Measurements from ENCODE around the gene FBLL1.
A peak's percentile ranks its signal among the peaks of the same experiment; 100 is the strongest.
"Not testable (repeated sequence)": the region's sequence is repeated elsewhere in the genome, so short reads cannot be mapped to it uniquely, and the experiment has no call there.

Gene FBLL1

DNA sequence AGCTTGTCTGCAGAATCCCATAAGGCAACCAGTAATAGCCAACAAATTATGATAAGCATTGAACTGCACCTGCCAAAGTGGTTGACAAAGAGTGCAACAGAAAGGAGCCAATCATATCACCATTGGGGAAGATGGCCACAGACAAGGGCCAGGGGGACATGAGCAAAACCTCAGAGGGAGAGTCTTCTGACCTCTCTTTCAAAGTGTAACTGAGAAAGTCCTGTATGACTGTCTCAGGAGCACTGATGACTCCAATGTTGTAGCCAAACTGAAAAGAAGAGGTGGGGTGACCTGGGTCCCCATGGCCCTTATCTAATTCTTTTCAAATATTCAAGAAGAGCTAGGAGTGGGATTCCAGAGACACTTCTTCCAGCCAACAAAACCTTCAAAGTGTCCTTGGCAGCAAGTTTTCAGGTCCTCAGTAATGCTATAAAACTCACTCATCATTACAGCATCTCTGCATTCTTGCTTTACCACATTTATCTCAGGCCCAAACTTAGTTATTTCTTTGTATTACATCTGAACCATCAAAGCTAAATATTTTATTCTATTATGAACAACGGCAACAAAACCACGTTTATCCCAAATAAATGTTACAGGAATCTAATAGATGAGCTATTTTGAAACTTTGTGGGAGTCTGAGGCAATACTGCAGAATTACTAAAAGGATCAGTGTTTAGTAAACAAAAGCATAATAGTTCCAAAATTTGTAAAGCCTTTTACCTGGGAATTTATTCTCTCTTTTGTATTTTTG, 24.4 kb downstream of the FBLL1 start:
- Histone ChIP-seq H3K9ac (ENCODE audit: low read length) (no peak overlapping the region), H3K36me3 (ENCODE audit: control insufficient read depth, insufficient read depth, low read length, severe bottlenecking) (peaks cover 70% of the 10 kb centered on the region)
- no peak for DNase-seq (ENCODE audit: low read depth)

DNA sequence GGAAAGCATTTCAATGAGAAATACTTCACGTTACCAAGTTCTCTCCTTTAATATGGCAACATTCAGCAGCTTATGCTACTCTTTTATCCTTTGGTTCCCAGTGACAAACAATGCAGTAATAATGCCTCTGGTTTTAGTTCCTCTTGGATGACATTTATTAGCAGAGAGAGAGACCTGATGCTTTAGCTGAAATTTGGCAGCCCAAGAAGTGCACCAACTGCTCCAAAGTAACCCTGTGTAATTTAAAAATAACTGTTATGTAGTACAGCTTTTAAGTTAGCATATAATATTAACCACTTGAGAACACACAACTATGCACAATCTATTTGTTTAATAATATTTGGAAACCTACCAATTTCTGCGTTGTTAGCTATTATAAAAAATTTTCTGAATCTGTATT, 28.3 kb downstream of the FBLL1 start:
- H3K27me3 ChIP-seq (replicated peaks; ENCODE audit: control insufficient read depth, insufficient read depth, low read length), result no peaks in the 10 kb centered on the region
- peaks cover 13% of the 10 kb centered on the region for H3K4me1 ChIP-seq (ENCODE audit: control insufficient read depth, insufficient read depth, low read length)
- no peak for DNase-seq (ENCODE audit: low read depth)
- H3K9me3 ChIP-seq (ENCODE audit: control insufficient read depth, low read length), result no peaks in the 10 kb centered on the region
- H3K4me3 ChIP-seq (ENCODE audit: low read length), result no peak overlapping the region
- H3K36me3 ChIP-seq (ENCODE audit: control insufficient read depth, insufficient read depth, low read length, severe bottlenecking), result peaks cover 82% of the 10 kb centered on the region
- no peak overlapping the region for H3K9ac ChIP-seq (ENCODE audit: low read length)

More for the DNA sequence above, 24.4 kb downstream of the FBLL1 start:
- Histone ChIP-seq H3K9me3 (ENCODE audit: control insufficient read depth, low read length) (no peaks in the 10 kb centered on the region), H3K4me1 (ENCODE audit: control insufficient read depth, insufficient read depth, low read length) (peaks cover 11% of the 10 kb centered on the region), H3K4me3 (ENCODE audit: low read length) (no peak overlapping the region), H3K27me3 (replicated peaks; ENCODE audit: control insufficient read depth, insufficient read depth, low read length) (no peaks in the 10 kb centered on the region)

DNA sequence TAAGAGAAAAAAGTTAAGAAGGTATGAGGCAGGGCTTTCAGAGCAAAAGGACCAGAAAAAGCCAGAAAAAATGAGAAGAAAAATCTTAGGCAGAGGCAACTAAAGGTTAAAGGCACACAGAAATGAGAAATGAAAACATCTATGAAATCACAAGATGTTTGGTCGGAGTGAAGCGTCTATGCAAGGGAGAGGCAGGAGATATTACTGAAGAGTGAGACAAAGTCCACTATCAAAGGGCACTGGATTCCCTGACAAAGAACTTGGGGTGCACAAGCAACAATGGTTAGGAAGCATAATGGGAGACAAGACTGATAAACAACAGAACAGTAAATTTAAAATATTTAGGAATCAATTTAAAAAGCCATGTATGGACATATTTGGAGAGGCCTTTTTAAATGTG, 33.2 kb downstream of the FBLL1 start:
- no peak overlapping the region for H3K9ac ChIP-seq (ENCODE audit: low read length)
- H3K36me3 ChIP-seq (ENCODE audit: control insufficient read depth, insufficient read depth, low read length, severe bottlenecking), result peaks cover 95% of the 10 kb centered on the region
- H3K27me3 ChIP-seq (replicated peaks; ENCODE audit: control insufficient read depth, insufficient read depth, low read length), result no peaks in the 10 kb centered on the region
- no peak overlapping the region for H3K4me3 ChIP-seq (ENCODE audit: low read length)
- H3K4me1 ChIP-seq (ENCODE audit: control insufficient read depth, insufficient read depth, low read length), result peaks cover 10% of the 10 kb centered on the region
- DNase-seq (ENCODE audit: low read depth), result no peak
- H3K9me3 ChIP-seq (ENCODE audit: control insufficient read depth, low read length), result no peaks in the 10 kb centered on the region

DNA sequence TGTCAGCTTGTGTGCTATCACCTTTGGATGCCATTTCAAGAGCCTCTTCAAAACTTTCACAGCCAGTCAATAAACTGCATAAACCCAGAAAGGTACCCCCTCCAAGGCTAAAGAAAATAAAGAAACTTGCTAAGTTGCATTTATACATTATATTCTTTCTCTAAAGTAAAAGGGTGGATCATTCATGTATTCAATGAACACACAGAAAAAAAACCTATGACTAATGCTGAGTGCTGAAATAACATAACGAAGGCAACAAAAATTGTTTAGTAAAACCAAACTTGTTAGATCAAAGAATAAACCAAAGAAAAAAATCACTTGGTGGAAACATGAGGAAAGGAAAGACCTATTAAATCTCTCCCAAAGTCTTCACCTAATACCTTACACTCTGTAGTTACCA, 34.9 kb downstream of the FBLL1 start:
- no peak overlapping the region for H3K4me3 ChIP-seq (ENCODE audit: low read length)
- peaks cover 95% of the 10 kb centered on the region for H3K36me3 ChIP-seq (ENCODE audit: control insufficient read depth, insufficient read depth, low read length, severe bottlenecking)
- no peak overlapping the region for H3K9ac ChIP-seq (ENCODE audit: low read length)
- no peaks in the 10 kb centered on the region for H3K27me3 ChIP-seq (replicated peaks; ENCODE audit: control insufficient read depth, insufficient read depth, low read length)
- peaks cover 10% of the 10 kb centered on the region for H3K4me1 ChIP-seq (ENCODE audit: control insufficient read depth, insufficient read depth, low read length)
- H3K9me3 ChIP-seq (ENCODE audit: control insufficient read depth, low read length), result no peaks in the 10 kb centered on the region
- no peak for DNase-seq (ENCODE audit: low read depth)

DNA sequence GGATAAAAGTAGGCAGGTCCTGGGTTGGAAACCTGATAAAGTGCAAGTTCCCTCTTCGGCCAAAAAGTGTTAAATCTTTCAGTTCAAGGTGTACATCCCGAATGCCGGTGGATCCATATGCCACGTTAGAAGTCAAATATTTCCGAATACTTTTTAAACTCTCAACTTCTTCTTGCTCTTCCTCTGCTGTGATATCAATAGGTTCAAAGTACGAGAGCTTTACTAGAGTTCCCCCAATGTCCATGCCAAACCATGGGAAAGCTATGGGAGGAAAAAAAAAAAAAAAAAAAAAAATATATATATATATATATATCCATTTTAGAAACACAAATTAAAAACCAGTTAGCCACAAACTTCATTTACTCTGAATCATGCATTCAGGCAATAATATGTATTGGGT, 39.6 kb downstream of the FBLL1 start:
- Histone ChIP-seq H3K9me3 (ENCODE audit: control insufficient read depth, low read length) (no peaks in the 10 kb centered on the region), H3K9ac (ENCODE audit: low read length) (no peak overlapping the region), H3K4me1 (ENCODE audit: control insufficient read depth, insufficient read depth, low read length) (peaks cover 6% of the 10 kb centered on the region), H3K4me3 (ENCODE audit: low read length) (no peak overlapping the region), H3K27me3 (replicated peaks; ENCODE audit: control insufficient read depth, insufficient read depth, low read length) (no peaks in the 10 kb centered on the region), H3K36me3 (ENCODE audit: control insufficient read depth, insufficient read depth, low read length, severe bottlenecking) (peaks cover 53% of the 10 kb centered on the region)
- no peak for DNase-seq (ENCODE audit: low read depth)

DNA sequence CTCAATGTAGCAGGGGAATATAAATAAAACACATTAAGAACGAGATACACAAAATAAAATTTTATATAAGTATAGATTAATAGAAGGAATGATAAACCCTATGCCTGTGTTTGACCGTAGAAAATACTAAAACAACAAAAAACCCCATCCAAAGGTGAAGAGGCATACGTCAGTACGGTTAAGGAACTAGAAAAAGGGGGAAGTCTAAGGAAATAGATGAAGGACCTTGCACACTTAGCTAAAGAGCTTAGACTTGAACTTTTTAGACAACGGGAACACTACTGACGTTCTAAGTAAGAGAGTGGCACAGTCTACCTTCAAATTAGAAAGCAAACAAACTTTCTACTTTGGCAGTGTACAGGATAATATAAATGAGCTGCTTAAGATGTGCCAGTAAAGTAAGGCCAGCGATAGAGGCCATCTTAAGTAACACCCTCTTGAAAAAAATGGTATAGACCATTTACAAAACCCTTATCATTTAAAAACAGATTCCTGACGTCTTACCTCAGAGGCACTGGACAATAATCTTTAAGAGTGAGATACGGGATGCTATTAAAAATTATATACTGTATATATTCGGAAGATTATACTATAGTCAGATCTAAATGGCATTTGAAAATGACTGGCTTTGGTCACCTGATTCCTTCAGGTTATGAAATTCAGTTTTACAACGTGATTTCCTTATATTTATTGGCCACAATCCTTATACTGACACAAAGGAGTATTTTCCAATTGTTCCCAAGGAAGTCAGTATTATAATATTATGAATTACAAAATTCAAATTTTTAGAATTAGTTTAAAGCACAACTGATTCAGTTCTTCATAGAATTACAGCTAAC, 41.6 kb downstream of the FBLL1 start:
- H3K27me3 ChIP-seq (replicated peaks; ENCODE audit: control insufficient read depth, insufficient read depth, low read length), result no peaks in the 10 kb centered on the region
- peaks cover 16% of the 10 kb centered on the region for H3K4me1 ChIP-seq (ENCODE audit: control insufficient read depth, insufficient read depth, low read length)
- H3K36me3 ChIP-seq (ENCODE audit: control insufficient read depth, insufficient read depth, low read length, severe bottlenecking), result peaks cover 35% of the 10 kb centered on the region
- DNase-seq (ENCODE audit: low read depth), result no peak
- no peak overlapping the region for H3K4me3 ChIP-seq (ENCODE audit: low read length)
- H3K9me3 ChIP-seq (ENCODE audit: control insufficient read depth, low read length), result no peaks in the 10 kb centered on the region
- H3K9ac ChIP-seq (ENCODE audit: low read length), result no peak overlapping the region

DNA sequence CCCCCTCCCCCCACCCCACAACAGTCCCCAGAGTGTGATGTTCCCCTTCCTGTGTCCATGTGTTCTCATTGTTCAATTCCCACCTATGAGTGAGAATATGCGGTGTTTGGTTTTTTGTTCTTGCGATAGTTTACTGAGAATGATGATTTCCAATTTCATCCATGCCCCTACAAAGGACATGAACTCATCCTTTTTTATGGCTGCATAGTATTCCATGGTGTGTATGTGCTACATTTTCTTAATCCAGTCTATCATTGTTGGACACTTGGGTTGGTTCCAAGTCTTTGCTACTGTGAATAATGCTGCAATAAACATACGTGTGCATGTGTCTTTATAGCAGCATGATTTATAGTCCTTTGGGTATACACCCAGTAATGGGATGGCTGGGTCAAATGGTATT, 44.6 kb downstream of the FBLL1 start:
- not testable (repeated sequence) for H3K9ac ChIP-seq (ENCODE audit: low read length); H3K9me3 ChIP-seq (ENCODE audit: control insufficient read depth, low read length); DNase-seq (ENCODE audit: low read depth); H3K36me3 ChIP-seq (ENCODE audit: control insufficient read depth, insufficient read depth, low read length, severe bottlenecking); H3K27me3 ChIP-seq (replicated peaks; ENCODE audit: control insufficient read depth, insufficient read depth, low read length); H3K4me3 ChIP-seq (ENCODE audit: low read length)
- H3K4me1 ChIP-seq (ENCODE audit: control insufficient read depth, insufficient read depth, low read length), result peaks cover 32% of the 10 kb centered on the region

DNA sequence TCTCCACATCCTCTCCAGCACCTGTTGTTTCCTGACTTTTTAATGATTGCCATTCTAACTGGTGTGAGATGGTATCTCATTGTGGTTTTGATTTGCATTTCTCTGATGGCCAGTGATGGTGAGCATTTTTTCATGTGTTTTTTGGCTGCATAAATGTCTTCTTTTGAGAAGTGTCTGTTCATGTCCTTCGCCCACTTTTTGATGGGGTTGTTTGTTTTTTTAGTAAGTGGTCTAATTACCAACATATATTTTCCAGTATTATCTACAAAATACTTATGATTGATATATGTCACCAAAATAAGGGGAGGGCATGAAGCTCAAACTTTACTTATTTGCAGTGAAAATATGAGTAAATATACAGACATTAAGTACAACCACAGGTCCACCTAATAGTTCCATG, 45.1 kb downstream of the FBLL1 start:
- not testable (repeated sequence) for H3K36me3 ChIP-seq (ENCODE audit: control insufficient read depth, insufficient read depth, low read length, severe bottlenecking); H3K9me3 ChIP-seq (ENCODE audit: control insufficient read depth, low read length); H3K4me3 ChIP-seq (ENCODE audit: low read length); H3K27me3 ChIP-seq (replicated peaks; ENCODE audit: control insufficient read depth, insufficient read depth, low read length); H3K9ac ChIP-seq (ENCODE audit: low read length); DNase-seq (ENCODE audit: low read depth)
- peaks cover 32% of the 10 kb centered on the region for H3K4me1 ChIP-seq (ENCODE audit: control insufficient read depth, insufficient read depth, low read length)

DNA sequence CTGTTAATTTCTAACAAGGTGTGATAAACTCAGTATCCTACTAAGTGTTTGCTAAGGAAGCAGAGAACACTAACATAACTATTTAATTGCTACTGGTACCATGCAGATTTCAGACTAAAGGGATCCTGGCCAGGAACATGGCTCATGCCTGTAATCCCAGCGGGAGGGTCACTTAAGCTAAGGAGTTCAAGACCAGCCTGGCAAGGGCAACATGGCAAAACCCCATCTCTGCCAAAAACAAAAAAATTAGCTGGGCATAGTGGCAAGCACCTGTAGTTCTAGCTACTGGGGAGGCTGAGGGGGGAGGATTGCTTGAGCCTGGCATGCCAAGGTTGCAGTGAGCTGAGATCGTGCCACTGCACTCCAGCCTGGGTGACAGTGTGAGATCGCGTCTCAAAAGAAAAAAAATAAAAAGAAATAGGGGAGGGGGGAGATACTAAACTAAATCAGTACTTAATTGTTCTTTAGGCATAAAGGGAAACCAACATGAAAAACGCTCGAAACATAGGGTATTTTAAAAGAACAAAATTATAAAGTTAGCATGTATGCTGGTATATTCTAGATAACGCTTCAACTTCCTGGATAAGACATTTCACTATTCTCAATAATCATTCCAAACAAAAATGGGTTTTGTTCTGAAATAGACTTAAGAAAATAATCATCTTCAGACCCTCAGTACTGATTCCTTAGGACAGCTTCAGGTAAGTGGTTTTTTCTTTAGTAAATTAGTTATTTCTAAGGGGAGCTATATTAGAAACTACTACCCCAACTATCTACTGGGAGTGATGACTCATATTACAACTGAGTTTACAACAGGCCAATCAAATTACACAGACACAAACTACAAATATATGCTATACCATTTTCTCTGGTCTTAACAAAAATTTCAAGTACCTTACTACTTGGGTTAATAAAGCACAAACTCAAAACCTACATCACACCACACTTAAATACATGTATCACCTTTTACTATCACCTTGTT, 46.6 kb downstream of the FBLL1 start:
- Histone ChIP-seq H3K36me3 (ENCODE audit: control insufficient read depth, insufficient read depth, low read length, severe bottlenecking) (no peaks in the 10 kb centered on the region), H3K9ac (ENCODE audit: low read length) (no peak overlapping the region)
- no peak for DNase-seq (ENCODE audit: low read depth)

DNA sequence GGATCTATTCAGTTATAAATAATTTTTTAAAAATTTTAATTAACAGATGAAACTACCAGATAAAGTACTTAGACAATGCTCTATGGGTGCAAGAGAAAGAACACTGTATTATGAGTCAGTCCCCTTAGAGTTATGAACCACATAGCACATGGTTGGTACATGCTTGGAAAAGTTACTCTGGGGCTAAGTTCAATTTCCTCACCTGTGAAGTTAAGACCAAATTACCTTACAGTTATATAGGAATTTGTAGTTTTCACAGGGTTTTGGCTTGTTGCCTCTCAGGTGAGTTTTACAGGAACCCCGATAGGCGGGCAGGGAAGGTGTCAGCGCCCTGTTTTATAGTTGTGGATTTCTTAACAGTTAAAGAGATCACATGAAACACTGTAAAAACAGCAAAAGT, 48.9 kb downstream of the FBLL1 start:
- H3K9me3 ChIP-seq (ENCODE audit: control insufficient read depth, low read length), result no peaks in the 10 kb centered on the region
- H3K36me3 ChIP-seq (ENCODE audit: control insufficient read depth, insufficient read depth, low read length, severe bottlenecking), result no peaks in the 10 kb centered on the region
- H3K4me3 ChIP-seq (ENCODE audit: low read length), result peak overlapping the region; percentile 99
- H3K27me3 ChIP-seq (replicated peaks; ENCODE audit: control insufficient read depth, insufficient read depth, low read length), result no peaks in the 10 kb centered on the region
- H3K9ac ChIP-seq (ENCODE audit: low read length), result peak overlapping the region; percentile 99
- DNase-seq (ENCODE audit: low read depth), result peak; percentile 52
- H3K4me1 ChIP-seq (ENCODE audit: control insufficient read depth, insufficient read depth, low read length), result peaks cover 33% of the 10 kb centered on the region

More for the DNA sequence above, 46.6 kb downstream of the FBLL1 start:
- H3K4me1 ChIP-seq (ENCODE audit: control insufficient read depth, insufficient read depth, low read length), result peaks cover 39% of the 10 kb centered on the region
- no peaks in the 10 kb centered on the region for H3K9me3 ChIP-seq (ENCODE audit: control insufficient read depth, low read length)
- no peaks in the 10 kb centered on the region for H3K27me3 ChIP-seq (replicated peaks; ENCODE audit: control insufficient read depth, insufficient read depth, low read length)
- H3K4me3 ChIP-seq (ENCODE audit: low read length), result peak overlapping the region; percentile 42

Data from adipocyte (in vitro differentiated cells).